Measurements from ENCODE around the gene CEP19.
A peak's percentile ranks its signal among the peaks of the same experiment; 100 is the strongest.

CEP19 gene

GRCh38 chr3:196712514-196713413, 714 bp upstream of the CEP19 start:
- peak; percentile 27 to 52 for DNase-seq (ENCODE audit: extremely low read depth in 1 of 2, low read depth in 1 of 2)

GRCh38 chr3:196708467-196708866, 3.6 kb downstream of the CEP19 start:
- DNase-seq (ENCODE audit: extremely low read depth in 1 of 2, low read depth in 1 of 2) = no peak

GRCh38 chr3:196707566-196707965, 4.5 kb downstream of the CEP19 start:
- DNase-seq (ENCODE audit: extremely low read depth in 1 of 2, low read depth in 1 of 2) = no peak

GRCh38 chr3:196706731-196707130, 5.3 kb downstream of the CEP19 start:
- no peak for DNase-seq (ENCODE audit: extremely low read depth in 1 of 2, low read depth in 1 of 2)

GRCh38 chr3:196706327-196706726, 5.7 kb downstream of the CEP19 start:
- no peak for DNase-seq (ENCODE audit: extremely low read depth in 1 of 2, low read depth in 1 of 2)

- DNase-seq (ENCODE audit: extremely low read depth in 1 of 2, low read depth in 1 of 2) = no peak
These were observed 11.2 kb downstream of the CEP19 start for GRCh38 chr3:196700801-196701200.

- DNase-seq (ENCODE audit: extremely low read depth in 1 of 2, low read depth in 1 of 2) = no peak
These were observed 12.3 kb downstream of the CEP19 start for GRCh38 chr3:196699749-196700148.

GRCh38 chr3:196697270-196697669, 14.8 kb downstream of the CEP19 start:
- DNase-seq (ENCODE audit: extremely low read depth in 1 of 2, low read depth in 1 of 2) = no peak

GRCh38 chr3:196695849-196696226, 16.2 kb downstream of the CEP19 start:
- DNase-seq (ENCODE audit: extremely low read depth in 1 of 2, low read depth in 1 of 2) = no peak

- no peak for DNase-seq (ENCODE audit: extremely low read depth in 1 of 2, low read depth in 1 of 2)
These were observed 16.9 kb downstream of the CEP19 start for GRCh38 chr3:196694941-196695848.

GRCh38 chr3:196694202-196694638, 17.8 kb downstream of the CEP19 start:
- DNase-seq (ENCODE audit: extremely low read depth in 1 of 2, low read depth in 1 of 2) = no peak

GRCh38 chr3:196691386-196691785, 20.7 kb downstream of the CEP19 start:
- no peak for DNase-seq (ENCODE audit: extremely low read depth in 1 of 2, low read depth in 1 of 2)

- no peak for DNase-seq (ENCODE audit: extremely low read depth in 1 of 2, low read depth in 1 of 2)
These were observed 21.9 kb downstream of the CEP19 start for GRCh38 chr3:196689941-196690660.

- no peak for DNase-seq (ENCODE audit: extremely low read depth in 1 of 2, low read depth in 1 of 2)
These were observed 23.7 kb downstream of the CEP19 start for GRCh38 chr3:196688349-196688748.

GRCh38 chr3:196686436-196686835, 25.6 kb downstream of the CEP19 start:
- DNase-seq (ENCODE audit: extremely low read depth in 1 of 2, low read depth in 1 of 2) = no peak

GRCh38 chr3:196684548-196685407, 27.3 kb downstream of the CEP19 start:
- peak; percentile 32 to 41 for DNase-seq (ENCODE audit: extremely low read depth in 1 of 2, low read depth in 1 of 2)

- DNase-seq (ENCODE audit: extremely low read depth in 1 of 2, low read depth in 1 of 2) = no peak
These were observed 34.1 kb downstream of the CEP19 start for GRCh38 chr3:196677931-196678330.

GRCh38 chr3:196677353-196677752, 34.7 kb downstream of the CEP19 start:
- DNase-seq (ENCODE audit: extremely low read depth in 1 of 2, low read depth in 1 of 2) = no peak

GRCh38 chr3:196673632-196674031, 38.4 kb downstream of the CEP19 start:
- no peak for DNase-seq (ENCODE audit: extremely low read depth in 1 of 2, low read depth in 1 of 2)

GRCh38 chr3:196670339-196670738, 41.7 kb downstream of the CEP19 start:
- DNase-seq (ENCODE audit: extremely low read depth in 1 of 2, low read depth in 1 of 2) = no peak

Measured in activated CD8-positive, alpha-beta memory T cell treated with anti-CD3 and anti-CD28 coated beads for 1 hour (primary cell).